Uterus (tissue), 2 donors: ENCODE data around the gene ALDH1A1.

Experiments used
- POLR2A ChIP-seq, 2 donors: fragments of 450-650 bp; IDR thresholded peaks; one replicate each; pipeline ENCODE4 v1.6.1; 2016; ENCODE audit warnings: antibody characterized with exemption in 2 of 2, mild to moderate bottlenecking in 1 of 2, moderate library complexity in 1 of 2
- TF ChIP-seq, protein P1 (sequence below), 4 experiments: fragments of 200-600 bp in 2 of 4; fragments of 450-650 bp in 2 of 4; sonication (generic) in 2 of 4; IDR thresholded peaks; one replicate each; pipeline ENCODE4 v1.5.1; 2016 to 2019; ENCODE audit warnings: antibody characterized with exemption in 4 of 4, mild to moderate bottlenecking in 2 of 4, moderate library complexity in 1 of 4

DNA sequence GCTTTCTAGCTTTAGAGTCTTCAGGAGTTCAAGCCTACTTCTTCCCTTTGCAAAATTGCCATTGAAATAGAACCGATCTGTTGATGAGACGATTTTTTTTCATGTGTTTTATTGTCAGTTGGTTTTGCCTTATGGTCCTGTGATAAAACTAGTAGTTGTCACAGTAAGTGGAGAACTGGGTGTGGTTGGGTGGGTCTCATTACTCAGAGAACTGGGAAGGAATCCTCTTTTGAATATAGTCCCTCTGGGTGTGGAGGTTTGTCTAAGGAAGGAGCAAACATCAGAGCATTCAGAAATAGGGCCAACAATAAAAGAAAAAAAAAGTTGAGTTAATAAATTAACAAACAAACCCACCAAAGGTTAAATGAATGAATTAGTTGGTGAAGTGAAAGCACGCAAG, 69.0 kb downstream of the ALDH1A1 start:
- TF ChIP-seq, protein P1, sequence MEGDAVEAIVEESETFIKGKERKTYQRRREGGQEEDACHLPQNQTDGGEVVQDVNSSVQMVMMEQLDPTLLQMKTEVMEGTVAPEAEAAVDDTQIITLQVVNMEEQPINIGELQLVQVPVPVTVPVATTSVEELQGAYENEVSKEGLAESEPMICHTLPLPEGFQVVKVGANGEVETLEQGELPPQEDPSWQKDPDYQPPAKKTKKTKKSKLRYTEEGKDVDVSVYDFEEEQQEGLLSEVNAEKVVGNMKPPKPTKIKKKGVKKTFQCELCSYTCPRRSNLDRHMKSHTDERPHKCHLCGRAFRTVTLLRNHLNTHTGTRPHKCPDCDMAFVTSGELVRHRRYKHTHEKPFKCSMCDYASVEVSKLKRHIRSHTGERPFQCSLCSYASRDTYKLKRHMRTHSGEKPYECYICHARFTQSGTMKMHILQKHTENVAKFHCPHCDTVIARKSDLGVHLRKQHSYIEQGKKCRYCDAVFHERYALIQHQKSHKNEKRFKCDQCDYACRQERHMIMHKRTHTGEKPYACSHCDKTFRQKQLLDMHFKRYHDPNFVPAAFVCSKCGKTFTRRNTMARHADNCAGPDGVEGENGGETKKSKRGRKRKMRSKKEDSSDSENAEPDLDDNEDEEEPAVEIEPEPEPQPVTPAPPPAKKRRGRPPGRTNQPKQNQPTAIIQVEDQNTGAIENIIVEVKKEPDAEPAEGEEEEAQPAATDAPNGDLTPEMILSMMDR (IDR thresholded peaks at IDR 0.05) = no peak
- TF ChIP-seq POLR2A (IDR thresholded peaks at IDR 0.05) = no peak
